Measurements from ENCODE around the gene SMYD5. TPM values are rescaled to one million over a fixed set of nuclear protein-coding genes. Genes with fewer than 3 reads are reported as not detected.

The SMYD5 gene
- total and polyA plus RNA-seq, 4 donors = 10.8 to 19.5 (median 15.9) TPM

DNA sequence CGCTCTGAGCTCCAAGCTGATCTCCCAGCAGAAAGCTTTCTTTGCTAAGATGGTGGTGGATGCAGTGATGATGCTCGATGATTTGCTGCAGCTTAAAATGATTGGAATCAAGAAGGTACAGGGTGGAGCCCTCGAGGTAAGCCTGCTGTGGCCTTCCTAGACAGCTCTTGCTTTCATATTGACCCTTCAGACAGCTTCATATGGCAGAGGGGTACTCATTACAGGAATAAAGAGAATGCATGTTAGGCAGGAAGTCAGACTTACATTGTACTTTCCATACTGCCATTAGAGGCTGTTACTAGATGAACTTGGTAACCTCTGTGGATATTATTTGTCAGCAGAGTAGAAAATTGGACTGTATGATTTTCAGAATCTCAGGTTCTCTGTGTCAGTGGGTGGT, 30.5 kb downstream of the SMYD5 start:
- no peak for ATAC-seq (ENCODE audit: insufficient read depth, low FRiP score)
- no peak overlapping the region for H3K27ac ChIP-seq (ENCODE audit: low read depth in 1 of 2, low read length in 1 of 2)
- DNase-seq = no peak
- H3K4me3 ChIP-seq = no peak overlapping the region
- H3K9me3 ChIP-seq (ENCODE audit: control insufficient read depth in 4 of 4, insufficient read depth in 3 of 4, low read length in 3 of 4) = no peaks in the 10 kb centered on the region
- H3K9ac ChIP-seq (ENCODE audit: insufficient read depth in 1 of 2, low read length in 2 of 2) = no peak overlapping the region
- no peaks in the 10 kb centered on the region for H3K27me3 ChIP-seq (ENCODE audit: control insufficient read depth in 3 of 3, insufficient read depth in 3 of 3, low read length in 2 of 3)
- peaks cover 0 to 7% (median 0%) of the 10 kb centered on the region in 5 donors for H3K4me1 ChIP-seq (ENCODE audit: control insufficient read depth in 5 of 5, insufficient read depth in 5 of 5, low read length in 5 of 5)
- 90 to 92% methylated on average over 3 of the region's 3 CpGs for WGBS, 2 donors
- TF ChIP-seq, protein P1, sequence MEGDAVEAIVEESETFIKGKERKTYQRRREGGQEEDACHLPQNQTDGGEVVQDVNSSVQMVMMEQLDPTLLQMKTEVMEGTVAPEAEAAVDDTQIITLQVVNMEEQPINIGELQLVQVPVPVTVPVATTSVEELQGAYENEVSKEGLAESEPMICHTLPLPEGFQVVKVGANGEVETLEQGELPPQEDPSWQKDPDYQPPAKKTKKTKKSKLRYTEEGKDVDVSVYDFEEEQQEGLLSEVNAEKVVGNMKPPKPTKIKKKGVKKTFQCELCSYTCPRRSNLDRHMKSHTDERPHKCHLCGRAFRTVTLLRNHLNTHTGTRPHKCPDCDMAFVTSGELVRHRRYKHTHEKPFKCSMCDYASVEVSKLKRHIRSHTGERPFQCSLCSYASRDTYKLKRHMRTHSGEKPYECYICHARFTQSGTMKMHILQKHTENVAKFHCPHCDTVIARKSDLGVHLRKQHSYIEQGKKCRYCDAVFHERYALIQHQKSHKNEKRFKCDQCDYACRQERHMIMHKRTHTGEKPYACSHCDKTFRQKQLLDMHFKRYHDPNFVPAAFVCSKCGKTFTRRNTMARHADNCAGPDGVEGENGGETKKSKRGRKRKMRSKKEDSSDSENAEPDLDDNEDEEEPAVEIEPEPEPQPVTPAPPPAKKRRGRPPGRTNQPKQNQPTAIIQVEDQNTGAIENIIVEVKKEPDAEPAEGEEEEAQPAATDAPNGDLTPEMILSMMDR (IDR thresholded peaks at IDR 0.05; ENCODE audit: control extremely low read depth, extremely low read depth) = no peak
- H3K36me3 ChIP-seq (ENCODE audit: control insufficient read depth in 4 of 4, insufficient read depth in 4 of 4, low read length in 4 of 4) = peaks cover 43 to 76% (median 58%) of the 10 kb centered on the region in 4 donors

DNA sequence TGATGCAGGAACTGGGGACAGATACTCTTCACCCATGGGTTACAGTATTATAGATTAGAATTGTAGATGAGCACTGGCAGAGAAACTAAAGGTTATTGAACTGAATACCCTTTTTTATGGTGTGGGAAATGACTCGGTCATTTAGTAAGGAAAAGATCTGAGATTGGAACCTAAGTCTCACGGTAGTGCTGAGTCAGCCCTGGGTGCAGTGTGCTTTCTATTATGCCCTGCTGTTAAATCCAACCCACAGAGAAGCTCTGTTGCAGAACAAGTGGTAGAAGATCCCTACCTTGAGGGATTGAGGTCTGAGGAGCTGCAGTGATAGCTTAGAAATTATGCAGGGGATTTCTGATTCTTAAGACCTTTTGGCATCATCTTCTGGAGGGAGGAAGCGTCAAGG, 32.8 kb downstream of the SMYD5 start:
- TF ChIP-seq, protein P1 (IDR thresholded peaks at IDR 0.05; ENCODE audit: control extremely low read depth, extremely low read depth) = no peak
- no peak overlapping the region for H3K27ac ChIP-seq (ENCODE audit: low read depth in 1 of 2, low read length in 1 of 2)
- H3K9me3 ChIP-seq (ENCODE audit: control insufficient read depth in 4 of 4, insufficient read depth in 3 of 4, low read length in 3 of 4) = no peaks in the 10 kb centered on the region
- no peak overlapping the region for H3K9ac ChIP-seq (ENCODE audit: insufficient read depth in 1 of 2, low read length in 2 of 2)
- H3K4me1 ChIP-seq (ENCODE audit: control insufficient read depth in 5 of 5, insufficient read depth in 5 of 5, low read length in 5 of 5) = peaks cover 0 to 7% (median 0%) of the 10 kb centered on the region in 5 donors
- ATAC-seq (ENCODE audit: insufficient read depth, low FRiP score) = no peak
- H3K4me3 ChIP-seq = no peak overlapping the region
- no peak for DNase-seq
- no peaks in the 10 kb centered on the region for H3K27me3 ChIP-seq (ENCODE audit: control insufficient read depth in 3 of 3, insufficient read depth in 3 of 3, low read length in 2 of 3)
- 73 to 84% methylated on average over 3 of the region's 3 CpGs for WGBS, 2 donors
- H3K36me3 ChIP-seq (ENCODE audit: control insufficient read depth in 4 of 4, insufficient read depth in 4 of 4, low read length in 4 of 4) = peaks cover 54 to 83% (median 66%) of the 10 kb centered on the region in 4 donors

DNA sequence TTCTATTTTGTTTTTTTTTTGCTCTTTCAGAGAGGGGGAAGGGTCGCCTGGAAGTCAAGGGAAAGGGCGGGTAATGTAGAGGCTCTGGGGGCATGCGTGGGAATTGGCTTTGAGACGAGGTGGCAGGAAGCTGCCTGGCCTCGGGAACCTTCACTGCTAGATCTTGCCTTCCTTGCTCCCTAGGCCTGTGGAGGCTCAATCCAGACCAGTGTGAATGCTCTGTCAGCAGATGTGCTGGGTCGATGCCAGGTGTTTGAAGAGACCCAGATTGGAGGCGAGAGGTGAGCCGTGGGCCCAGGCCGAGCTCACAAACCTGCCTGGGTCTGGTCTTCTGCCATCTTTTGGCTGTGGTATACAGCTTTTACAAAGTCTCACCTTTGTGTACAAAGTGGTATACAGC, 35.6 kb downstream of the SMYD5 start:
- TF ChIP-seq, protein P1 (IDR thresholded peaks at IDR 0.05; ENCODE audit: control extremely low read depth, extremely low read depth) = no peak
- H3K27me3 ChIP-seq (ENCODE audit: control insufficient read depth in 3 of 3, insufficient read depth in 3 of 3, low read length in 2 of 3) = no peaks in the 10 kb centered on the region
- DNase-seq (no peak), ATAC-seq (ENCODE audit: insufficient read depth, low FRiP score) (no peak)
- no peak overlapping the region for H3K9ac ChIP-seq (ENCODE audit: insufficient read depth in 1 of 2, low read length in 2 of 2)
- no peaks in the 10 kb centered on the region for H3K9me3 ChIP-seq (ENCODE audit: control insufficient read depth in 4 of 4, insufficient read depth in 3 of 4, low read length in 3 of 4)
- H3K4me3 ChIP-seq = no peak overlapping the region
- 87 to 88% methylated on average over 9 of the region's 9 CpGs for WGBS, 2 donors
- H3K36me3 ChIP-seq (ENCODE audit: control insufficient read depth in 4 of 4, insufficient read depth in 4 of 4, low read length in 4 of 4) = peaks cover 62 to 84% (median 72%) of the 10 kb centered on the region in 4 donors
- H3K27ac ChIP-seq (ENCODE audit: low read depth in 1 of 2, low read length in 1 of 2) = no peak overlapping the region
- H3K4me1 ChIP-seq (ENCODE audit: control insufficient read depth in 5 of 5, insufficient read depth in 5 of 5, low read length in 5 of 5) = no peaks in the 10 kb centered on the region
